CD4-positive, alpha-beta T cell treated with Interleukin-15 for 1 hour (primary cell): ENCODE data around the gene CD247.
A peak's percentile ranks its signal among the peaks of the same experiment; 100 is the strongest.

Source experiments
- DNase-seq: peaks from one replicate; pipeline ENCODE4 v3.0.0-alpha.2; 2020

CD247 gene

GRCh38 chr1:167431909-167432650 is 86.2 kb downstream of the CD247 start:
- DNase-seq, result no peak

GRCh38 chr1:167431261-167431908 is 86.9 kb downstream of the CD247 start:
- DNase-seq, result no peak

- DNase-seq, result no peak
Observed at GRCh38 chr1:167430849-167431242, 87.5 kb downstream of the CD247 start.

- DNase-seq, result no peak
Observed at GRCh38 chr1:167430134-167430848, 88.0 kb downstream of the CD247 start.

- DNase-seq, result no peak
Observed at GRCh38 chr1:167429612-167430011, 88.7 kb downstream of the CD247 start.

GRCh38 chr1:167428395-167428794 is 89.9 kb downstream of the CD247 start:
- DNase-seq, result no peak

- DNase-seq, result no peak
Observed at GRCh38 chr1:167427848-167428247, 90.5 kb downstream of the CD247 start.

- no peak for DNase-seq
Observed at GRCh38 chr1:167426716-167427115, 91.6 kb downstream of the CD247 start.

- DNase-seq, result no peak
Observed at GRCh38 chr1:167425482-167425881, 92.8 kb downstream of the CD247 start.

GRCh38 chr1:167423684-167424619 is 94.4 kb downstream of the CD247 start:
- no peak for DNase-seq

GRCh38 chr1:167420510-167420909 is 97.8 kb downstream of the CD247 start:
- DNase-seq, result no peak

GRCh38 chr1:167419245-167419644 is 99.1 kb downstream of the CD247 start:
- no peak for DNase-seq

- no peak for DNase-seq
Observed at GRCh38 chr1:167418391-167418790, 99.9 kb downstream of the CD247 start.

GRCh38 chr1:167416506-167416905 is 101.8 kb downstream of the CD247 start:
- no peak for DNase-seq

- DNase-seq, result no peak
Observed at GRCh38 chr1:167413328-167413727, 105.0 kb downstream of the CD247 start.

- no peak for DNase-seq
Observed at GRCh38 chr1:167412920-167413319, 105.4 kb downstream of the CD247 start.

GRCh38 chr1:167412072-167412471 is 106.3 kb downstream of the CD247 start:
- DNase-seq, result no peak

GRCh38 chr1:167409183-167409582 is 109.1 kb downstream of the CD247 start:
- no peak for DNase-seq

GRCh38 chr1:167408355-167408754 is 110.0 kb downstream of the CD247 start:
- DNase-seq, result no peak

- no peak for DNase-seq
Observed at GRCh38 chr1:167404908-167405307, 113.4 kb downstream of the CD247 start.

- no peak for DNase-seq
Observed at GRCh38 chr1:167404161-167404888, 114.0 kb downstream of the CD247 start.

- DNase-seq, result peak; percentile 58
Observed at GRCh38 chr1:167401260-167401873, 117.0 kb downstream of the CD247 start.
